ENCODE data around the gene ST3GAL4.

ST3GAL4 gene

GRCh38 chr11:126408496-126408895 is 53.0 kb downstream of the ST3GAL4 start:
- H3K27me3 ChIP-seq (replicated peaks in 2 of 5; ENCODE audit: control insufficient read depth in 4 of 5, insufficient read depth in 5 of 5, low read length in 4 of 5): no peaks in the 10 kb centered on the region
- POLR2A ChIA-PET: no interaction called here
- H3K36me3 ChIP-seq (ENCODE audit: control insufficient read depth in 4 of 4, insufficient read depth in 4 of 4, low read length in 3 of 4): peaks cover 5 to 96% (median 51%) of the 10 kb centered on the region in 4 experiments
- DNase-seq: no peak
- no peak overlapping the region for H3K27ac ChIP-seq (ENCODE audit: insufficient read depth in 1 of 2, low read depth in 1 of 2, low read length in 2 of 2, poor library complexity in 1 of 2, severe bottlenecking in 2 of 2)
- WGBS (ENCODE audit: insufficient coverage): 94% methylated on average over 11 of the region's 12 CpGs
- CTCF ChIA-PET: no interaction called here
- peaks cover 0 to 2% (median 0%) of the 10 kb centered on the region in 4 experiments for H3K4me1 ChIP-seq (ENCODE audit: control extremely low read depth in 1 of 4, control insufficient read depth in 4 of 4, insufficient read depth in 4 of 4, low read length in 3 of 4)
- H3K4me3 ChIP-seq (ENCODE audit: control insufficient read depth in 1 of 7, extremely low read depth in 1 of 7, insufficient read depth in 4 of 7, low read depth in 2 of 7, low read length in 6 of 7): no peak overlapping the region
- H3K9me3 ChIP-seq (ENCODE audit: control extremely low read depth in 1 of 5, control insufficient read depth in 4 of 5, insufficient read depth in 2 of 5, low read depth in 1 of 5, low read length in 4 of 5): no peaks in the 10 kb centered on the region

GRCh38 chr11:126408901-126409619 is 53.6 kb downstream of the ST3GAL4 start:
- DNase-seq: no peak
- Histone ChIP-seq H3K4me1 (ENCODE audit: control extremely low read depth in 1 of 4, control insufficient read depth in 4 of 4, insufficient read depth in 4 of 4, low read length in 3 of 4) (peaks cover 0 to 2% (median 0%) of the 10 kb centered on the region in 4 experiments), H3K9me3 (ENCODE audit: control extremely low read depth in 1 of 5, control insufficient read depth in 4 of 5, insufficient read depth in 2 of 5, low read depth in 1 of 5, low read length in 4 of 5) (no peaks in the 10 kb centered on the region), H3K4me3 (ENCODE audit: control insufficient read depth in 1 of 7, extremely low read depth in 1 of 7, insufficient read depth in 4 of 7, low read depth in 2 of 7, low read length in 6 of 7) (no peak overlapping the region), H3K27me3 (replicated peaks in 2 of 5; ENCODE audit: control insufficient read depth in 4 of 5, insufficient read depth in 5 of 5, low read length in 4 of 5) (no peaks in the 10 kb centered on the region), H3K27ac (ENCODE audit: insufficient read depth in 1 of 2, low read depth in 1 of 2, low read length in 2 of 2, poor library complexity in 1 of 2, severe bottlenecking in 2 of 2) (no peak overlapping the region), H3K36me3 (ENCODE audit: control insufficient read depth in 4 of 4, insufficient read depth in 4 of 4, low read length in 3 of 4) (peaks cover 5 to 98% (median 54%) of the 10 kb centered on the region in 4 experiments)
- CTCF ChIA-PET: no interaction called here
- POLR2A ChIA-PET: no interaction called here
- WGBS (ENCODE audit: insufficient coverage): 97% methylated on average over 11 of the region's 12 CpGs

DNA sequence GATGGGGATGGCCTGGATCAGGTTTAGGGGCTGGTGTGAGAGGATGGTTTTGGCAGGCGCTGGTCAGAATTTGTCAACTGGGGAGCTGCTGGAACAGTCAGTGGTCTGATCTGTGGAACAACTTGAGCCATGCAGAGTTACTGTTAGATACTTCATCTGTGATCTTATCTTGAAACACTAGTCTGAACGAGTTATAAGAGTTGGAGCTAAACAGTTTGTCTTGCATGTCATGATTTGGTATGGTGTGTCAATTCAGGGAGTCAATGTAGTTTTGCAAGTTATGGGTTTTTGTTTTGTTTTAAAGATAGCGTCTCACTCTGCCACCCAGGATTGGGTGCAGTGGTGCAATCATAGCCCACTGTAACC is 54.1 kb downstream of the ST3GAL4 start:
- ChIA-PET POLR2A (no interaction called here), CTCF (no interaction called here)
- Histone ChIP-seq H3K9me3 (ENCODE audit: control extremely low read depth in 1 of 5, control insufficient read depth in 4 of 5, insufficient read depth in 2 of 5, low read depth in 1 of 5, low read length in 4 of 5) (no peaks in the 10 kb centered on the region), H3K36me3 (ENCODE audit: control insufficient read depth in 4 of 4, insufficient read depth in 4 of 4, low read length in 3 of 4) (peaks cover 5 to 98% (median 56%) of the 10 kb centered on the region in 4 experiments), H3K27ac (ENCODE audit: insufficient read depth in 1 of 2, low read depth in 1 of 2, low read length in 2 of 2, poor library complexity in 1 of 2, severe bottlenecking in 2 of 2) (no peak overlapping the region), H3K4me3 (ENCODE audit: control insufficient read depth in 1 of 7, extremely low read depth in 1 of 7, insufficient read depth in 4 of 7, low read depth in 2 of 7, low read length in 6 of 7) (no peak overlapping the region), H3K27me3 (replicated peaks in 2 of 5; ENCODE audit: control insufficient read depth in 4 of 5, insufficient read depth in 5 of 5, low read length in 4 of 5) (no peaks in the 10 kb centered on the region), H3K4me1 (ENCODE audit: control extremely low read depth in 1 of 4, control insufficient read depth in 4 of 4, insufficient read depth in 4 of 4, low read length in 3 of 4) (peaks cover 0 to 2% (median 0%) of the 10 kb centered on the region in 4 experiments)
- no peak for DNase-seq
- 76% methylated on average over 2 of the region's 3 CpGs for whole genome bisulfite sequencing (ENCODE audit: insufficient coverage)

DNA sequence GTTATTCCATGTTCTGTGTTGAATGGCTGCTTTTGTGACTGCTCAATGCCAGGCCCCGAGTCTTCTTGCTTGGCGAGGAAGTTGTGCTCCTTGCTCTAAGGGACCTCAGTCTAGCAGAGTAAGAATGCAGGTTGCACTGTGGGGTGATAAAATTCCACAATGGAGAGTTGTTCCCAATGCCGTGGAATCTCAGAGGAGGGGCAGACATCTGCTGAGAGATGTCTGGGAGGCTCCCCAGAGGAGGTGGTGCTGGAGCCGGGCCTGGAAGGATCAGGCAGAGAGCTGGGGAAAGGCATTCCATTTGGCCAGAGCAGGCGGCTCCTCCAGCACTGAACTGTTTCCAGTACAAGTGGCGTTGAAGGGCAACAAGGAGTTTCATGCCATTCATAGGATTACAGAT is 55.2 kb downstream of the ST3GAL4 start:
- DNase-seq: no peak
- Histone ChIP-seq H3K36me3 (ENCODE audit: control insufficient read depth in 4 of 4, insufficient read depth in 4 of 4, low read length in 3 of 4) (peaks cover 5 to 98% (median 57%) of the 10 kb centered on the region in 4 experiments), H3K9me3 (ENCODE audit: control extremely low read depth in 1 of 5, control insufficient read depth in 4 of 5, insufficient read depth in 2 of 5, low read depth in 1 of 5, low read length in 4 of 5) (no peaks in the 10 kb centered on the region), H3K27me3 (replicated peaks in 2 of 5; ENCODE audit: control insufficient read depth in 4 of 5, insufficient read depth in 5 of 5, low read length in 4 of 5) (no peaks in the 10 kb centered on the region), H3K4me3 (ENCODE audit: control insufficient read depth in 1 of 7, extremely low read depth in 1 of 7, insufficient read depth in 4 of 7, low read depth in 2 of 7, low read length in 6 of 7) (no peak overlapping the region), H3K4me1 (ENCODE audit: control extremely low read depth in 1 of 4, control insufficient read depth in 4 of 4, insufficient read depth in 4 of 4, low read length in 3 of 4) (peaks cover 0 to under 1% (median under 1%) of the 10 kb centered on the region in 4 experiments), H3K27ac (ENCODE audit: insufficient read depth in 1 of 2, low read depth in 1 of 2, low read length in 2 of 2, poor library complexity in 1 of 2, severe bottlenecking in 2 of 2) (no peak overlapping the region)
- ChIA-PET CTCF (interaction anchor here (1.9 to 2.5 kb wide), 2 partner anchors 10 to 18 kb away, joined by 6 read pairs; no protein-coding TSS in a partner anchor), POLR2A (no interaction called here)
- 92% methylated on average over 6 of the region's 6 CpGs for WGBS (ENCODE audit: insufficient coverage)

- no peak for DNase-seq
- POLR2A ChIA-PET: no interaction called here
- no peak overlapping the region for H3K27ac ChIP-seq (ENCODE audit: insufficient read depth in 1 of 2, low read depth in 1 of 2, low read length in 2 of 2, poor library complexity in 1 of 2, severe bottlenecking in 2 of 2)
- no peaks in the 10 kb centered on the region for H3K9me3 ChIP-seq (ENCODE audit: control extremely low read depth in 1 of 5, control insufficient read depth in 4 of 5, insufficient read depth in 2 of 5, low read depth in 1 of 5, low read length in 4 of 5)
- no peak overlapping the region for H3K4me3 ChIP-seq (ENCODE audit: control insufficient read depth in 1 of 7, extremely low read depth in 1 of 7, insufficient read depth in 4 of 7, low read depth in 2 of 7, low read length in 6 of 7)
- peaks cover 5 to 97% (median 51%) of the 10 kb centered on the region in 4 experiments for H3K36me3 ChIP-seq (ENCODE audit: control insufficient read depth in 4 of 4, insufficient read depth in 4 of 4, low read length in 3 of 4)
- 93% methylated on average over 3 of the region's 6 CpGs for WGBS (ENCODE audit: insufficient coverage)
- H3K27me3 ChIP-seq (replicated peaks in 2 of 5; ENCODE audit: control insufficient read depth in 4 of 5, insufficient read depth in 5 of 5, low read length in 4 of 5): no peaks in the 10 kb centered on the region
- CTCF ChIA-PET: interaction anchor here (1.9 to 2.5 kb wide), 3 partner anchors 8 to 105 kb away, joined by 6 to 9 read pairs (median 6); no protein-coding TSS in a partner anchor
- H3K4me1 ChIP-seq (ENCODE audit: control extremely low read depth in 1 of 4, control insufficient read depth in 4 of 4, insufficient read depth in 4 of 4, low read length in 3 of 4): peaks cover 0 to 13% (median 6%) of the 10 kb centered on the region in 4 experiments
These were observed 56.5 kb downstream of the ST3GAL4 start for GRCh38 chr11:126411971-126412381.

DNA sequence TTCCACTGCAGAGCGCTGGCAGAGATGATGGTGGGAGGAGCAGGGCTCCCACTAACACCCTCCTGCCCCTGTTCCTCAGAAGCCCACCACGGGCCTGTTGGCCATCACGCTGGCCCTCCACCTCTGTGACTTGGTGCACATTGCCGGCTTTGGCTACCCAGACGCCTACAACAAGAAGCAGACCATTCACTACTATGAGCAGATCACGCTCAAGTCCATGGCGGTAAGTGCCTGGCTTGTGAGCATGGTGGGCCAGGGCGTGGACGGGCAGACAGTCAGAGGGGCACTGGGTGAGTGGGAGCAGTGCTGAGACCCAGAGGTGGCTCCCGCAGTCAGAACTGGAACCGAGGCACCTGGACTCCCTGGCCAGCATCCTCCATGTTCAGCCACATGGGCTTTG is 57.9 kb downstream of the ST3GAL4 start:
- Histone ChIP-seq H3K9me3 (ENCODE audit: control extremely low read depth in 1 of 5, control insufficient read depth in 4 of 5, insufficient read depth in 2 of 5, low read depth in 1 of 5, low read length in 4 of 5) (no peaks in the 10 kb centered on the region), H3K4me1 (ENCODE audit: control extremely low read depth in 1 of 4, control insufficient read depth in 4 of 4, insufficient read depth in 4 of 4, low read length in 3 of 4) (peaks cover 0 to 19% (median 9%) of the 10 kb centered on the region in 4 experiments), H3K36me3 (ENCODE audit: control insufficient read depth in 4 of 4, insufficient read depth in 4 of 4, low read length in 3 of 4) (peaks cover 5 to 90% (median 40%) of the 10 kb centered on the region in 4 experiments), H3K27ac (ENCODE audit: insufficient read depth in 1 of 2, low read depth in 1 of 2, low read length in 2 of 2, poor library complexity in 1 of 2, severe bottlenecking in 2 of 2) (no peak overlapping the region), H3K27me3 (replicated peaks in 2 of 5; ENCODE audit: control insufficient read depth in 4 of 5, insufficient read depth in 5 of 5, low read length in 4 of 5) (no peaks in the 10 kb centered on the region), H3K4me3 (ENCODE audit: control insufficient read depth in 1 of 7, extremely low read depth in 1 of 7, insufficient read depth in 4 of 7, low read depth in 2 of 7, low read length in 6 of 7) (no peak overlapping the region)
- POLR2A ChIA-PET: no interaction called here
- DNase-seq: no peak
- CTCF ChIA-PET: interaction anchor here (1.3 to 2.0 kb wide), 2 partner anchors 76 to 107 kb away, joined by 3 to 9 read pairs; no protein-coding TSS in a partner anchor
- WGBS (ENCODE audit: insufficient coverage): 97% methylated on average over 9 of the region's 11 CpGs

DNA sequence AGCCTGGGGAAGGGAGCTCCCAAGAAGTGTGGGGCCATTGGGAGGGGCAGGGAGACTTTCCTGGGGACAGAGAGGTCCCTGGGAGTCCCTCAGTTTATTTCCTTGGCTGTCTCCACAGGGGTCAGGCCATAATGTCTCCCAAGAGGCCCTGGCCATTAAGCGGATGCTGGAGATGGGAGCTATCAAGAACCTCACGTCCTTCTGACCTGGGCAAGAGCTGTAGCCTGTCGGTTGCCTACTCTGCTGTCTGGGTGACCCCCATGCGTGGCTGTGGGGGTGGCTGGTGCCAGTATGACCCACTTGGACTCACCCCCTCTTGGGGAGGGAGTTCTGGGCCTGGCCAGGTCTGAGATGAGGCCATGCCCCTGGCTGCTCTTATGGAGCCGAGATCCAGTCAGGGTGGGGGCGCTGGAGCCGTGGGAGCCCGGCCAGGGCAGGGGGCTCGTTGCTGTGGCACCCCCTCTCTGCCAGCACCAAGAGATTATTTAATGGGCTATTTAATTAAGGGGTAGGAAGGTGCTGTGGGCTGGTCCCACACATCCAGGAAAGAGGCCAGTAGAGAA is 58.4 kb downstream of the ST3GAL4 start:
- Histone ChIP-seq H3K36me3 (ENCODE audit: control insufficient read depth in 4 of 4, insufficient read depth in 4 of 4, low read length in 3 of 4) (peaks cover 5 to 90% (median 37%) of the 10 kb centered on the region in 4 experiments), H3K9me3 (ENCODE audit: control extremely low read depth in 1 of 5, control insufficient read depth in 4 of 5, insufficient read depth in 2 of 5, low read depth in 1 of 5, low read length in 4 of 5) (no peaks in the 10 kb centered on the region), H3K4me1 (ENCODE audit: control extremely low read depth in 1 of 4, control insufficient read depth in 4 of 4, insufficient read depth in 4 of 4, low read length in 3 of 4) (peaks cover 0 to 24% (median 14%) of the 10 kb centered on the region in 4 experiments), H3K27ac (ENCODE audit: insufficient read depth in 1 of 2, low read depth in 1 of 2, low read length in 2 of 2, poor library complexity in 1 of 2, severe bottlenecking in 2 of 2) (no peak overlapping the region), H3K4me3 (ENCODE audit: control insufficient read depth in 1 of 7, extremely low read depth in 1 of 7, insufficient read depth in 4 of 7, low read depth in 2 of 7, low read length in 6 of 7) (no peak overlapping the region), H3K27me3 (replicated peaks in 2 of 5; ENCODE audit: control insufficient read depth in 4 of 5, insufficient read depth in 5 of 5, low read length in 4 of 5) (no peaks in the 10 kb centered on the region)
- ChIA-PET POLR2A (no interaction called here), CTCF (interaction anchor here (1.3 to 2.0 kb wide), 2 partner anchors 77 to 107 kb away, joined by 3 to 9 read pairs; no protein-coding TSS in a partner anchor)
- DNase-seq: no peak
- WGBS (ENCODE audit: insufficient coverage): 100% methylated on average over 1 of the region's 9 CpGs
